ENCODE data around the gene CTDSPL. TPM values are rescaled to one million over a fixed set of nuclear protein-coding genes. Genes with fewer than 3 reads are reported as not detected.

The CTDSPL gene
- total and polyA plus RNA-seq, 7 donors, result 2.7 to 24.6 (median 6.8) TPM

DNA sequence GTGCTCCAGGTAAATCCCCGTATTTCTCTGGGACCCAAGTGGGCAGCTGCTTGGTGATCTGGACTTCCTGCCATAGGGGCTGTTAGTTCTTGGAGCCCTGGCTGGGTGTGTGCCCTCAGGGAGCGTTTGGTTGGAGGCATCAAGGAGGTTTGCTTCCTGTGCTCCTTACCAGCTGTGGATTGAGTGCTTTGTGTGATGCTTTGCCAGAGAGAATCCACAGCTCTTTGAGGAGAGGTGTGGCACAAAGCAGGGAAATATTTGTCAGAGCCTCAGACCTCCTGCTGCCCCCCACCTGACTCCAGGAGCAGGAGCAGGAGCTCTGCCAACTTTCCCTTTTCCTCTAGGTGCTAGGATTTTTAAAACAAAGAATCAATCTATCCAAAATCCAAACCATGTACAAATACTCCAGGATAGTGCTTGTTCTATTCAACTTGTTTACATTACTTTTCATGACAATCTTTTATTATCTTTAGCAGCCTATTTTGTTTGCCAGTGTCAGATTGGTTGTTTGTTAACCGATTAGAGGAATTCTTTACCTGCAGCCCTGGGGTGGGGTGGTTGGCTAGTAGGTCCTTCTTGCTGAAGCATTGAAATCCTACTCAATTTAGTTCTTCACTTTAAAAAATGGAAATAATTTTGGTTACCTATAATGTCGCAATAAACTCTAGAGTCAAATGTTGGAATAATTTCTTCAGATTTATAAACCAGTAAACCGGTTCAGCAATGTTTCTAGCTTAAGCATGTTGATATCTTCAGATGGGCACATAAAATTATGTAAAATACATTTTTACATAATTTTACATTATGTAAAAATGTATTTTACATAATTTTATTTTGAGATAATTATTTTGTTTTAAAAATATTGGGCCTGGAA is 2.5 kb downstream of the CTDSPL start:
- Histone ChIP-seq H3K36me3 (ENCODE audit: insufficient read depth in 1 of 2, low read depth in 1 of 2) (no peaks in the 10 kb centered on the region), H3K4me3 (no peak overlapping the region), H3K4me1 (peaks cover 10% of the 10 kb centered on the region), H3K27me3 (ENCODE audit: insufficient read depth in 3 of 3, low read length in 2 of 3) (peaks cover 0 to 6% (median 1%) of the 10 kb centered on the region in 3 donors), H3K9me3 (no peaks in the 10 kb centered on the region), H3K27ac (peak overlapping the region; percentile 30)
- DNase-seq (no peak), ATAC-seq (no peak)
- 57 to 69% (median 60%) methylated on average over 5 of the region's 5 CpGs for WGBS, 3 donors
- intact Hi-C loops (cut with DNase I), result no loop called here
- TF ChIP-seq, protein P1, sequence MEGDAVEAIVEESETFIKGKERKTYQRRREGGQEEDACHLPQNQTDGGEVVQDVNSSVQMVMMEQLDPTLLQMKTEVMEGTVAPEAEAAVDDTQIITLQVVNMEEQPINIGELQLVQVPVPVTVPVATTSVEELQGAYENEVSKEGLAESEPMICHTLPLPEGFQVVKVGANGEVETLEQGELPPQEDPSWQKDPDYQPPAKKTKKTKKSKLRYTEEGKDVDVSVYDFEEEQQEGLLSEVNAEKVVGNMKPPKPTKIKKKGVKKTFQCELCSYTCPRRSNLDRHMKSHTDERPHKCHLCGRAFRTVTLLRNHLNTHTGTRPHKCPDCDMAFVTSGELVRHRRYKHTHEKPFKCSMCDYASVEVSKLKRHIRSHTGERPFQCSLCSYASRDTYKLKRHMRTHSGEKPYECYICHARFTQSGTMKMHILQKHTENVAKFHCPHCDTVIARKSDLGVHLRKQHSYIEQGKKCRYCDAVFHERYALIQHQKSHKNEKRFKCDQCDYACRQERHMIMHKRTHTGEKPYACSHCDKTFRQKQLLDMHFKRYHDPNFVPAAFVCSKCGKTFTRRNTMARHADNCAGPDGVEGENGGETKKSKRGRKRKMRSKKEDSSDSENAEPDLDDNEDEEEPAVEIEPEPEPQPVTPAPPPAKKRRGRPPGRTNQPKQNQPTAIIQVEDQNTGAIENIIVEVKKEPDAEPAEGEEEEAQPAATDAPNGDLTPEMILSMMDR (IDR thresholded peaks at IDR 0.05), result no peak

DNA sequence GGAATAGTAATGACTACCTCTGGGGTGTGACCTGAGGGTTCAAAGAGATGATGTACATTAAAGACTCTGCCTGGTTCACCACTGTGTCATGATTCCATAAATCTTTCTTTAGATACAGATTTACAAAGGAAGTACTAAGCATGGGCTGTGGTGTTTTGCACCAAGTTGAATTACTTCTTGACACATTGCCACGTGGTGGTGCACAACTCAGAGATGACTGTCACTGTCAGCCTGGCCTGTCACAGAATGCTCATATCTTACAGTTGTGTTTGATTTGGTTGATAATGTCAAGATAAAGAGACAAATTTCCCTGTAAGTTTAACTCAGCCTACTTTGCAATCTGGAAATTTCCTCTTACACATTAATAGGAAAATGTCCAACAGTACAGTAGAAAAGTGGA is 3.2 kb downstream of the CTDSPL start:
- WGBS, 3 donors, result 18 to 31% (median 20%) methylated on average over 1 of the region's 1 CpG
- ATAC-seq, result no peak
- no peak overlapping the region for H3K27ac ChIP-seq

DNA sequence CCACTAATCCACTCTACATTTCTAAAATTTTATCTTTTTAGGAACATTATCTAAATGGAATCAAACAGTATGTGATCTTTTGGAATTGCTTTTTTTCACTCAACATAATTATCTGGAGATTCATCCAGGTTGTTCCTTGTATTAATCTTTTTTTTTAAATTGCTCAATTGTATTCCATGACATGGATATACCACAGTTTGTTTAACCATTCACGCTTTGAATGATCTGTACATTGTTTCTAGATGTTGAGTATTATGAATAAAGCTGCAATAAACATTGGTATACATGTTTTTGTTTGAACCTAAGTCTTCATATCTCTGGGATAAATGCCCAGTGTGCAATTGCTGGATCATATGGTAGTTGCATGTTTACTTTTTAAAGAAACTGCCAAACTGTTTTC is 5.5 kb downstream of the CTDSPL start:
- Histone ChIP-seq H3K36me3 (ENCODE audit: insufficient read depth in 1 of 2, low read depth in 1 of 2) (no peaks in the 10 kb centered on the region), H3K27me3 (ENCODE audit: insufficient read depth in 3 of 3, low read length in 2 of 3) (peaks cover 0 to 4% (median 0%) of the 10 kb centered on the region in 3 donors), H3K9me3 (peaks cover 7% of the 10 kb centered on the region), H3K27ac (no peak overlapping the region), H3K4me3 (no peak overlapping the region), H3K4me1 (peaks cover 10% of the 10 kb centered on the region)
- ATAC-seq, result no peak
- TF ChIP-seq, protein P1 (IDR thresholded peaks at IDR 0.05), result no peak
- WGBS, 3 donors, result 98 to 100% (median 100%) methylated on average over 1 of the region's 1 CpG
- no peak for DNase-seq
- intact Hi-C loops (cut with DNase I), result no loop called here

More for the DNA sequence above, 3.2 kb downstream of the CTDSPL start:
- Histone ChIP-seq H3K9me3 (no peaks in the 10 kb centered on the region), H3K36me3 (ENCODE audit: insufficient read depth in 1 of 2, low read depth in 1 of 2) (no peaks in the 10 kb centered on the region), H3K4me1 (peaks cover 10% of the 10 kb centered on the region), H3K4me3 (no peak overlapping the region), H3K27me3 (ENCODE audit: insufficient read depth in 3 of 3, low read length in 2 of 3) (peaks cover 0 to 4% (median 1%) of the 10 kb centered on the region in 3 donors)
- intact Hi-C loops (cut with DNase I), result no loop called here
- no peak for DNase-seq
- TF ChIP-seq, protein P1 (IDR thresholded peaks at IDR 0.05), result no peak

DNA sequence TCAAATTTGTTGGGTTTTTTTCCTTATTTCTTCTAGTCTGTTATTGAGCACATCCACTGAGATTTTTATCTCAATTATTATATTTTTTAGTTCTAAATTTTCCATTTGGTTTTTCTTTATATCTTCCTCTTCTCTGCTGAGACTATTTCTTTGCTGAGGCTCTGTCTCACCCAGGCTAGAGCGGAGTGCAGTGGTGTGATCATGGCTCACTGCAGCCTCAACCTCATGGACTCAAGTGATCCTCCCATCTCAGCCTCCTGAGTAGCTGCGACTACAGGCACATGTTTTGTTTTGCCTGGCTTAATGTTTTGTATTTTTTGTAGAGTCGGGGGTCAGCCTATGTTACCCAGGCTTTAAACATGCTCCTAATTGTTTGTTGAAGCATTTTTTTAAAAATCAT is 10.2 kb downstream of the CTDSPL start:
- TF ChIP-seq, protein P1 (IDR thresholded peaks at IDR 0.05), result no peak
- DNase-seq (no peak), ATAC-seq (no peak)
- Histone ChIP-seq H3K9me3 (peaks cover 14% of the 10 kb centered on the region), H3K27me3 (ENCODE audit: insufficient read depth in 3 of 3, low read length in 2 of 3) (no peaks in the 10 kb centered on the region), H3K27ac (no peak overlapping the region), H3K4me3 (no peak overlapping the region), H3K4me1 (no peaks in the 10 kb centered on the region), H3K36me3 (ENCODE audit: insufficient read depth in 1 of 2, low read depth in 1 of 2) (no peaks in the 10 kb centered on the region)
- intact Hi-C loops (cut with DNase I), result no loop called here
- WGBS, 3 donors, result 98 to 100% (median 100%) methylated on average over 3 of the region's 3 CpGs

Data from psoas muscle (tissue), 8 donors.